ENCODE results near the gene EPB42. TPM values are rescaled to one million over a fixed set of nuclear protein-coding genes. Genes with fewer than 3 reads are reported as not detected.

Gene EPB42
- total and polyA plus RNA-seq, 2 experiments from 2014 or later, result not detected

DNA sequence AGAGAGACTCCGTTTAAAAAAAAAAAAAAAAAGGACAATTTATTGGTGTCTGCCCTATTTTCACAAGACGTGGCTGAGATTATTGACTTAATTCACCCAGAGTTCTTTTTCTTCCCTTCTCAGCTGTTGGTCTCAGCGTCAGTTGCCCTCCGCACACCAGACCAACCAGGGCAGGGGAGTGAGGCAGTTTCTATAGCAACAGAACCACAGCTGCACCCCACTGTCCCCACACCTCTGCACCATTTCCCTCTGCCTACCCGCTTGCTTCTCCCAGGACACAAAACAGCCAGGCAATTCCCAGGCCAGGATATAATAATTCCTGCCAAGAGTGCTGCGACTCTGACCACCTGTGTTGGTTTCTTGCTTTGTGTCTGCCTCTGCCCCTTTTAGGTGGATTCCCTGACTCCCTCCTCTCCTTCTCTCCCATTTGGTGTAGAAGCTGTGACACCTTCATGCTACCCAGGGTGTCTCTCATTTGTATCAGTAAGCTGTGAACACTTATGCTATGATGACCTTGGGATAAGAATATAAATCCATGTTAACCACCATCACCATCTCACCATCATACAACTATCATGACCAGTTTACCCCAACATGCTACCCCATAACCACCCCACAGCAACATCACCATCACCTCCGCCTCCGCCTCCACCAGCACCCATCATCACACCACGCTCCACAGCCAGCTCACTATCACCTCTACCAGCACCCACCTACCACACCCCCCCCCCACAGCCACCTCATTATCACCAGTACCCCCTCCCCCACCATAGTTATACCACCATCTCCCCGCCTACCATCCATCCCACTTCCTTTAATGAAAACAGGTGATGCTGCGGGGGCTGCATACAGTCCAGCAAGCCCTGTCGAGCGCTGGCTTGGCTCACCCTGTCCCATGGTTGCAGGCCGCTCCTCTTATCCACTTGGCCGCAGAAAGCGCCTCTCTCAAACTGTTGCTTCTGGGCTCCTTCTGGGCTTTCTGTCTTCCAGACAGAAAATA, 589 bp downstream of the EPB42 start:
- no peaks in the 10 kb centered on the region for H3K9me3 ChIP-seq (ENCODE audit: low read depth)
- no peaks in the 10 kb centered on the region for H4K20me1 ChIP-seq (ENCODE audit: insufficient read depth)
- H3K4me2 ChIP-seq (ENCODE audit: unreplicated experiment), result no peak overlapping the region
- no peak for DNase-seq
- 79 to 81% methylated on average over 12 to 16 of the region's 16 CpGs for WGBS, 2 experiments (ENCODE audit: low coverage in 1 of 2, low lambda C conversion rate in 2 of 2, missing lambda C conversion rate in 2 of 2)
- H3K4me3 ChIP-seq, result no peak overlapping the region
- H3K27me3 ChIP-seq (replicated peaks; ENCODE audit: insufficient read depth), result peaks cover 24% of the 10 kb centered on the region
- H3K36me3 ChIP-seq (ENCODE audit: low read depth), result no peaks in the 10 kb centered on the region
- H3F3A ChIP-seq (ENCODE audit: insufficient read depth), result no peaks in the 10 kb centered on the region
- no peak overlapping the region for H3K27ac ChIP-seq
- H2AFZ ChIP-seq, result no peak overlapping the region
- no peaks in the 10 kb centered on the region for H3K79me2 ChIP-seq (ENCODE audit: insufficient read depth)
- TF ChIP-seq EZH2phosphoT487 (IDR thresholded peaks at IDR 0.05; ENCODE audit: insufficient read depth, low read depth) (no peak), EZH2 (IDR thresholded peaks at IDR 0.05; ENCODE audit: insufficient read depth, poor library complexity, severe bottlenecking) (no peak)
- no peaks in the 10 kb centered on the region for H3K9me2 ChIP-seq (ENCODE audit: insufficient read depth)
- no peaks in the 10 kb centered on the region for H3K4me1 ChIP-seq (ENCODE audit: insufficient read depth)
- in situ Hi-C loops (cut with MboI), result no loop called here
- no peak overlapping the region for H3K9ac ChIP-seq

DNA sequence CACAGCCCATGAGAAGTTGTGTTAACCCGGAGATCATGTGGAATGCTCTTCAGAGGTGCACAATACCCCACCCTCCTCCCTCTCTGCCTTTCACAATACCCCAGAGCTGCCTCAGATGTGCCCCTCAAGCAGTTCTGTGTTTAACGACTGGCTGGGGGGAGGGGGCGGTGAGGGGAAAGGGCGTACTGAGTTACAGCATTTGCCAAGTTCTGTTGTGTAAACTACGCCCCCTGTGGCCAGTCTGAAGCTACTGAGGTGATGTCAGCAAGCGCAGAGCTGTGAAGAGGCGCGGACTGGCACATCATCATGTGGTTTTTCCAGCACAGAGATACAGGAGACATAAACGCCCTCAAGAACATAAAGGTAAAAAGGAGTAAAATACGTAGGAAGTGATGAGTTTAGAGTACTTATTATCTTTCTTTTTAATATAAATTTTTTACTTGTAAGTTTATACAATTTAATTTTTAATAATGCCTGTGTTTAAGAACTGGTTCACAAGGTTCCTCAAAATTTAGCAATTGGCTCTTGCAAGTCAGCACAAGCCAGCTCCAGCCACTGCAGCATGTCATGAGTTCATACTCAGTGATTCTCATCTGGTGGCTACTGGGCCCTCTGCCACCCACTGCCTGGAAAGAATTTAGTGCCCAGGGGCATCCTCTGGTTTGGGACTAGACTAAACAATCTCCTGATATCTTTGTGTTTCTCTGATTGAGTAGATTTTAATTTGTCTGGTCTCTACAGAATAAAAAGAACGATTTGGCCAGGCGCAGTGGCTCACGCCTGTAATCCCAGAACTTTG, 1.7 kb downstream of the EPB42 start:
- no peak for TF ChIP-seq EZH2 (IDR thresholded peaks at IDR 0.05; ENCODE audit: insufficient read depth, poor library complexity, severe bottlenecking)
- TF ChIP-seq EZH2phosphoT487 (IDR thresholded peaks at IDR 0.05; ENCODE audit: insufficient read depth, low read depth), result no peak
- H3K27me3 ChIP-seq (replicated peaks; ENCODE audit: insufficient read depth), result peaks cover 24% of the 10 kb centered on the region
- no peaks in the 10 kb centered on the region for H3F3A ChIP-seq (ENCODE audit: insufficient read depth)
- WGBS, 2 experiments (ENCODE audit: low coverage in 1 of 2, low lambda C conversion rate in 2 of 2, missing lambda C conversion rate in 2 of 2), result 38% methylated on average over 13 of the region's 13 CpGs
- H3K27ac ChIP-seq, result no peak overlapping the region
- H3K4me2 ChIP-seq (ENCODE audit: unreplicated experiment), result no peak overlapping the region
- no peaks in the 10 kb centered on the region for H3K9me3 ChIP-seq (ENCODE audit: low read depth)
- no peak overlapping the region for H3K4me3 ChIP-seq
- no peaks in the 10 kb centered on the region for H3K36me3 ChIP-seq (ENCODE audit: low read depth)
- DNase-seq, result peak; percentile 68
- in situ Hi-C loops (cut with MboI), result no loop called here
- no peaks in the 10 kb centered on the region for H3K79me2 ChIP-seq (ENCODE audit: insufficient read depth)
- no peaks in the 10 kb centered on the region for H4K20me1 ChIP-seq (ENCODE audit: insufficient read depth)
- H3K9me2 ChIP-seq (ENCODE audit: insufficient read depth), result no peaks in the 10 kb centered on the region
- no peaks in the 10 kb centered on the region for H3K4me1 ChIP-seq (ENCODE audit: insufficient read depth)
- H3K9ac ChIP-seq, result no peak overlapping the region
- H2AFZ ChIP-seq, result no peak overlapping the region

GRCh38 chr15:43215961-43216360, 4.9 kb downstream of the EPB42 start:
- in situ Hi-C loops (cut with MboI), result no loop called here
- Histone ChIP-seq H3K9me3 (ENCODE audit: low read depth) (no peaks in the 10 kb centered on the region), H3F3A (ENCODE audit: insufficient read depth) (no peaks in the 10 kb centered on the region), H3K9ac (no peak overlapping the region), H3K4me1 (ENCODE audit: insufficient read depth) (no peaks in the 10 kb centered on the region), H4K20me1 (ENCODE audit: insufficient read depth) (no peaks in the 10 kb centered on the region), H3K4me3 (no peak overlapping the region), H3K9me2 (ENCODE audit: insufficient read depth) (no peaks in the 10 kb centered on the region), H3K79me2 (ENCODE audit: insufficient read depth) (no peaks in the 10 kb centered on the region), H3K27ac (no peak overlapping the region), H3K4me2 (ENCODE audit: unreplicated experiment) (no peak overlapping the region), H3K27me3 (replicated peaks; ENCODE audit: insufficient read depth) (peaks cover 29% of the 10 kb centered on the region), H2AFZ (no peak overlapping the region), H3K36me3 (ENCODE audit: low read depth) (no peaks in the 10 kb centered on the region)
- TF ChIP-seq EZH2 (IDR thresholded peaks at IDR 0.05; ENCODE audit: insufficient read depth, poor library complexity, severe bottlenecking) (no peak), EZH2phosphoT487 (IDR thresholded peaks at IDR 0.05; ENCODE audit: insufficient read depth, low read depth) (no peak)
- WGBS, 2 experiments (ENCODE audit: low coverage in 1 of 2, low lambda C conversion rate in 2 of 2, missing lambda C conversion rate in 2 of 2), result 68 to 70% methylated on average over 7 of the region's 7 CpGs
- peak; percentile 66 for DNase-seq

- Histone ChIP-seq H3K9ac (no peak overlapping the region), H3K79me2 (ENCODE audit: insufficient read depth) (no peaks in the 10 kb centered on the region), H3K4me2 (ENCODE audit: unreplicated experiment) (no peak overlapping the region), H3K27ac (no peak overlapping the region), H4K20me1 (ENCODE audit: insufficient read depth) (no peaks in the 10 kb centered on the region), H2AFZ (no peak overlapping the region), H3K27me3 (replicated peaks; ENCODE audit: insufficient read depth) (peaks cover 33% of the 10 kb centered on the region), H3K9me2 (ENCODE audit: insufficient read depth) (no peaks in the 10 kb centered on the region), H3K4me3 (no peak overlapping the region), H3K36me3 (ENCODE audit: low read depth) (no peaks in the 10 kb centered on the region), H3K4me1 (ENCODE audit: insufficient read depth) (no peaks in the 10 kb centered on the region), H3F3A (ENCODE audit: insufficient read depth) (no peaks in the 10 kb centered on the region), H3K9me3 (ENCODE audit: low read depth) (no peaks in the 10 kb centered on the region)
- in situ Hi-C loops (cut with MboI), result no loop called here
- no peak for DNase-seq
- TF ChIP-seq EZH2 (IDR thresholded peaks at IDR 0.05; ENCODE audit: insufficient read depth, poor library complexity, severe bottlenecking) (no peak), EZH2phosphoT487 (IDR thresholded peaks at IDR 0.05; ENCODE audit: insufficient read depth, low read depth) (no peak)
- 63 to 75% methylated on average over 6 of the region's 6 CpGs for WGBS, 2 experiments (ENCODE audit: low coverage in 1 of 2, low lambda C conversion rate in 2 of 2, missing lambda C conversion rate in 2 of 2)
Measured at GRCh38 chr15:43214592-43215295, 6.1 kb downstream of the EPB42 start.
